Uterus (tissue), 4 donors: Measurements from ENCODE around the gene SH3RF3. TPM values are rescaled to one million over a fixed set of nuclear protein-coding genes. Genes with fewer than 3 reads are reported as not detected.
"Not testable (repeated sequence)": the region's sequence is repeated elsewhere in the genome, so short reads cannot be mapped to it uniquely, and the experiment has no call there.

ENCODE experiments used
- DNase-seq, 2 donors: peaks; one replicate each; pipeline ENCODE4 v3.0.0-alpha.2; 2019 to 2020
- H3K27ac ChIP-seq, 2 donors: fragments of 200-600 bp; sonication (generic); 1 replicate in 1 of 2; 2 replicates in 1 of 2; pipeline ENCODE4 v1.5.1; 2016 to 2018
- H3K27me3 ChIP-seq, 2 donors: fragments of 200-600 bp; sonication (generic); one replicate each; pipeline ENCODE4 v1.5.1; 2018 to 2019; ENCODE audit warnings: control low read depth in 1 of 2
- H3K36me3 ChIP-seq, 2 donors: fragments of 200-600 bp; sonication (generic); one replicate each; pipeline ENCODE4 v1.5.1; 2019; ENCODE audit warnings: control low read depth in 1 of 2
- H3K4me1 ChIP-seq, 2 donors: fragments of 200-600 bp; sonication (generic); one replicate each; pipeline ENCODE4 v1.5.1; 2018 to 2019; ENCODE audit warnings: control low read depth in 1 of 2
- H3K4me3 ChIP-seq, 2 donors: fragments of 200-600 bp; sonication (generic); 1 replicate in 1 of 2; 2 replicates in 1 of 2; pipeline ENCODE4 v1.5.1; 2018 to 2019; ENCODE audit warnings: mild to moderate bottlenecking in 1 of 2
- H3K9me3 ChIP-seq, 2 donors: fragments of 200-600 bp; sonication (generic); one replicate each; pipeline ENCODE4 v1.5.1; 2019; ENCODE audit warnings: control low read depth in 1 of 2
- POLR2A ChIP-seq, 2 donors: fragments of 450-650 bp; IDR thresholded peaks; one replicate each; pipeline ENCODE4 v1.6.1; 2016; ENCODE audit warnings: antibody characterized with exemption in 2 of 2, mild to moderate bottlenecking in 1 of 2, moderate library complexity in 1 of 2
- intact Hi-C: fragments of 100-400 bp; cut with DNase I; formaldehyde crosslinking; loops from one replicate; pipeline ENCODE4 v1.15.1; 2023; ENCODE audit warnings: low total_unique reads
- total RNA-seq, 4 donors: library from RNA; depleted of rRNA in 3 of 4; stranded (reverse); fragments of >200 nt in 3 of 4; gene quantifications; one replicate each; pipeline versions ENCODE4 v1.1.0 to v1.2.4, GENCODE V29; 2014 to 2023
- TF ChIP-seq, protein P1 (sequence below), 4 experiments: fragments of 200-600 bp in 2 of 4; fragments of 450-650 bp in 2 of 4; sonication (generic) in 2 of 4; IDR thresholded peaks; one replicate each; pipeline ENCODE4 v1.5.1; 2016 to 2019; ENCODE audit warnings: antibody characterized with exemption in 4 of 4, mild to moderate bottlenecking in 2 of 4, moderate library complexity in 1 of 4
- donor health status: DM: yes; HTN: yes; CAD: no.

Gene SH3RF3
- total RNA-seq, 4 donors from 2014 or later, result 5.1 to 10.2 (median 8.7) TPM; not detected in 1

DNA sequence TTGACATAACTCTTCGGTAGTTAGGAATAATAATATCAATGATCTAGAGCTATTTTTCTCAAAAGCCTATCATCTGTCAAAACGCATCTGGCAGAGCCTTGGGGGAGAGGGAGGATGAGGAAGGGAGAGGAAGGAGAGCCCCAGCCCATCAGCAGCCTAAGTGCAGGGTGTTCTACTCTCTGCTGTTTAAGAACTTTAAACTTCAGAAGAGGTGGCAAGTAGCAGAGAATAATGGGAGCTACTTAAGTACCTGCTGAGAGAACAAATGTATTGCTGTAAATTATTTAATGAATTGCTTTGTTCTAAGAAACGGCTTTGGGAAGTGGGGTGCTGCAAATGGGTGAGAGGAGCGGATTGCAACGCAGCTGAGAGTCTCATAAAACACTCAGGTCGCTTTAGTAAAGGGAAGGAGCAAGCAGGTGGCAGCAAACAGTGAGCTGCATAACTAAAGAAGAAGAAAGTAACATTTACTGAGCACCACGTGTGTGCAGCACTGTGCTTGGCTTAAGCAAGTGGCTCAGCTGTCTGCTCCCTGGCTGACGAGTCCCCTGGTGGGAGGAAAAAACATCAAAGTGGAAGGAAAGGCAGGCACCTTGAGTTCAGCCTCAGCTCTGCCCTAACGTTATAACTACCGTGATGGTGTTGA, 26.3 kb upstream of the SH3RF3 start:
- intact Hi-C loops, result no loop called here

DNA sequence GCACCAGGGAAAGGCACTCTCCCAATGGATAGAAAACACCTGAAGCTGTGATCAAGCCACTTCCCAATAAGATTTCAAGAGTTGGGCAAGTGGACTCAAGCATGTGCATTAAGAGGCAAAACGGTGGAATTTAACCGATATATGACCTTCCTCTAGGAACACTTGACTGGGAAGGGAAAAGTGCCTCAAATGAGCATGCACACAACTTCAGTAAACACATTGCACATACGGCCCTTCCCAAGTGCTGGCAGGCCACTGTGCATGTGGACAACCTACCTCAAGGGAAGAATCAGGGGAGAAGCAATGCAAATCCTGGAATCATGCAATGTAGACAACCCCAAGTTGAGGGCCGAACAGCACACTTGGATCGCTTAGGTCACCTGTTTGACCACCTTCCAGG, 23.9 kb upstream of the SH3RF3 start:
- H3K4me3 ChIP-seq, result no peak overlapping the region
- H3K27ac ChIP-seq, result no peak overlapping the region
- H3K36me3 ChIP-seq, result no peaks in the 10 kb centered on the region
- H3K4me1 ChIP-seq, result no peaks in the 10 kb centered on the region
- no peaks in the 10 kb centered on the region for H3K27me3 ChIP-seq
- no peak for DNase-seq
- TF ChIP-seq POLR2A (IDR thresholded peaks at IDR 0.05), result no peak
- TF ChIP-seq, protein P1, sequence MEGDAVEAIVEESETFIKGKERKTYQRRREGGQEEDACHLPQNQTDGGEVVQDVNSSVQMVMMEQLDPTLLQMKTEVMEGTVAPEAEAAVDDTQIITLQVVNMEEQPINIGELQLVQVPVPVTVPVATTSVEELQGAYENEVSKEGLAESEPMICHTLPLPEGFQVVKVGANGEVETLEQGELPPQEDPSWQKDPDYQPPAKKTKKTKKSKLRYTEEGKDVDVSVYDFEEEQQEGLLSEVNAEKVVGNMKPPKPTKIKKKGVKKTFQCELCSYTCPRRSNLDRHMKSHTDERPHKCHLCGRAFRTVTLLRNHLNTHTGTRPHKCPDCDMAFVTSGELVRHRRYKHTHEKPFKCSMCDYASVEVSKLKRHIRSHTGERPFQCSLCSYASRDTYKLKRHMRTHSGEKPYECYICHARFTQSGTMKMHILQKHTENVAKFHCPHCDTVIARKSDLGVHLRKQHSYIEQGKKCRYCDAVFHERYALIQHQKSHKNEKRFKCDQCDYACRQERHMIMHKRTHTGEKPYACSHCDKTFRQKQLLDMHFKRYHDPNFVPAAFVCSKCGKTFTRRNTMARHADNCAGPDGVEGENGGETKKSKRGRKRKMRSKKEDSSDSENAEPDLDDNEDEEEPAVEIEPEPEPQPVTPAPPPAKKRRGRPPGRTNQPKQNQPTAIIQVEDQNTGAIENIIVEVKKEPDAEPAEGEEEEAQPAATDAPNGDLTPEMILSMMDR (IDR thresholded peaks at IDR 0.05), result no peak
- intact Hi-C loops, result no loop called here
- H3K9me3 ChIP-seq, result no peaks in the 10 kb centered on the region

More for the DNA sequence above, 26.3 kb upstream of the SH3RF3 start:
- DNase-seq, result no peak
- no peaks in the 10 kb centered on the region for H3K9me3 ChIP-seq
- H3K36me3 ChIP-seq, result no peaks in the 10 kb centered on the region
- TF ChIP-seq, protein P1 (IDR thresholded peaks at IDR 0.05), result no peak
- TF ChIP-seq POLR2A (IDR thresholded peaks at IDR 0.05), result no peak
- no peak overlapping the region for H3K27ac ChIP-seq
- H3K4me1 ChIP-seq, result no peaks in the 10 kb centered on the region
- H3K4me3 ChIP-seq, result no peak overlapping the region
- no peaks in the 10 kb centered on the region for H3K27me3 ChIP-seq

- DNase-seq, result no peak
- Histone ChIP-seq H3K36me3 (no peaks in the 10 kb centered on the region), H3K27ac (no peak overlapping the region), H3K4me1 (no peaks in the 10 kb centered on the region), H3K9me3 (no peaks in the 10 kb centered on the region), H3K27me3 (no peaks in the 10 kb centered on the region), H3K4me3 (no peak overlapping the region)
- TF ChIP-seq POLR2A (IDR thresholded peaks at IDR 0.05), result no peak
- TF ChIP-seq, protein P1 (IDR thresholded peaks at IDR 0.05), result no peak
- intact Hi-C loops, result no loop called here
Measured at GRCh38 chr2:109108740-109109139, 20.3 kb upstream of the SH3RF3 start.

GRCh38 chr2:109109342-109109741, 19.7 kb upstream of the SH3RF3 start:
- intact Hi-C loops, result no loop called here
- Histone ChIP-seq H3K4me1 (no peaks in the 10 kb centered on the region), H3K27ac (no peak overlapping the region), H3K4me3 (no peak overlapping the region), H3K27me3 (no peaks in the 10 kb centered on the region), H3K9me3 (no peaks in the 10 kb centered on the region), H3K36me3 (no peaks in the 10 kb centered on the region)
- no peak for TF ChIP-seq POLR2A (IDR thresholded peaks at IDR 0.05)
- TF ChIP-seq, protein P1 (IDR thresholded peaks at IDR 0.05), result no peak
- no peak for DNase-seq

GRCh38 chr2:109110170-109110569, 18.8 kb upstream of the SH3RF3 start:
- TF ChIP-seq, protein P1 (IDR thresholded peaks at IDR 0.05), result no peak
- no peak for TF ChIP-seq POLR2A (IDR thresholded peaks at IDR 0.05)
- H3K27me3 ChIP-seq, result no peaks in the 10 kb centered on the region
- H3K9me3 ChIP-seq, result no peaks in the 10 kb centered on the region
- intact Hi-C loops, result no loop called here
- no peaks in the 10 kb centered on the region for H3K4me1 ChIP-seq
- no peak overlapping the region for H3K4me3 ChIP-seq
- no peak for DNase-seq
- no peaks in the 10 kb centered on the region for H3K36me3 ChIP-seq
- no peak overlapping the region for H3K27ac ChIP-seq

DNA sequence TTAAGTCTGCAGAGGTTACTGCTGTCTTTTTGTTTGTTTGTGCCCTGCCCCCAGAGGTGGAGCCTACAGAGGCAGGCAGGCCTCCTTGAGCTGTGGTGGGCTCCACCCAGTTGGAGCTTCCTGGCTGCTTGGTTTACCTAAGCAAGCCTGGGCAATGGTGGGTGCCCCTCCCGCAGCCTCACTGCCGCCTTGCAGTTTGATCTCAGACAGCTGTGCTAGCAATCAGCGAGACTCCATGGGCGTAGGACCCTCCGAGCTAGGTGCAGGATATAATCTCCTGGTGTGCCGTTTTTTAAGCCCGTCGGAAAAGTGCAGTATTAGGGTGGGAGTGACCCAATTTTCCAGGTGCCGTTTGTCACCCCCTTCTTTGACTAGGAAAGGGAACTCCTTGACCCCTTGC, 11.8 kb upstream of the SH3RF3 start:
- H3K4me3 ChIP-seq, H3K9me3 ChIP-seq, DNase-seq, H3K4me1 ChIP-seq, H3K27me3 ChIP-seq, H3K27ac ChIP-seq, H3K36me3 ChIP-seq, intact Hi-C loops: not testable (repeated sequence)
